CD4-positive, alpha-beta T cell treated with Interleukin-15 for 4 hours (primary cell): ENCODE data around the gene CD47.

Source experiments
- DNase-seq: peaks from one replicate; pipeline ENCODE4 v3.0.0-alpha.2; 2020; ENCODE audit warnings: low spot score

Gene CD47

GRCh38 chr3:108051005-108051404 lies 39.8 kb downstream of the CD47 start:
- no peak for DNase-seq

- DNase-seq, result peak; percentile 32
Observed at GRCh38 chr3:108047987-108048386, 42.8 kb downstream of the CD47 start.

- no peak for DNase-seq
Observed at GRCh38 chr3:108046247-108046646, 44.6 kb downstream of the CD47 start.

- no peak for DNase-seq
Observed at GRCh38 chr3:108044699-108045098, 46.1 kb downstream of the CD47 start.

GRCh38 chr3:108042300-108042699 lies 48.5 kb downstream of the CD47 start:
- DNase-seq, result no peak

GRCh38 chr3:108041253-108041652 lies 49.6 kb downstream of the CD47 start:
- DNase-seq, result no peak

GRCh38 chr3:108037770-108038169 lies 53.1 kb downstream of the CD47 start:
- DNase-seq, result no peak

GRCh38 chr3:108036984-108037741 lies 53.7 kb downstream of the CD47 start:
- DNase-seq, result no peak

- no peak for DNase-seq
Observed at GRCh38 chr3:108036401-108036800, 54.4 kb downstream of the CD47 start.

- no peak for DNase-seq
Observed at GRCh38 chr3:108035751-108036150, 55.1 kb downstream of the CD47 start.

GRCh38 chr3:108031895-108032294 lies 58.9 kb downstream of the CD47 start:
- no peak for DNase-seq

GRCh38 chr3:108030960-108031359 lies 59.9 kb downstream of the CD47 start:
- no peak for DNase-seq

GRCh38 chr3:108029466-108029865 lies 61.4 kb downstream of the CD47 start:
- no peak for DNase-seq

GRCh38 chr3:108028896-108029295 lies 61.9 kb downstream of the CD47 start:
- DNase-seq, result no peak

GRCh38 chr3:108025177-108025576 lies 65.7 kb downstream of the CD47 start:
- DNase-seq, result no peak

GRCh38 chr3:108024146-108024850 lies 66.5 kb downstream of the CD47 start:
- no peak for DNase-seq

GRCh38 chr3:108022256-108023150 lies 68.3 kb downstream of the CD47 start:
- no peak for DNase-seq

- no peak for DNase-seq
Observed at GRCh38 chr3:108021533-108021932, 69.3 kb downstream of the CD47 start.

- no peak for DNase-seq
Observed at GRCh38 chr3:108021131-108021530, 69.7 kb downstream of the CD47 start.

- DNase-seq, result no peak
Observed at GRCh38 chr3:108018552-108018951, 72.3 kb downstream of the CD47 start.

GRCh38 chr3:108017587-108017986 lies 73.2 kb downstream of the CD47 start:
- no peak for DNase-seq

- no peak for DNase-seq
Observed at GRCh38 chr3:108014943-108015342, 75.9 kb downstream of the CD47 start.
